K562 (cell line): Measurements from ENCODE around the gene UFSP1. TPM values are rescaled to one million over a fixed set of nuclear protein-coding genes. Genes with fewer than 3 reads are reported as not detected.

Experiments used
- ATAC-seq: fragments of 200-7000 bp; cut with Tn5 transposase; 3 replicates; pipeline ENCODE4 v1.9.1; 2020; ENCODE audit warnings: moderate library complexity
- BruUV-seq: library from RNA; stranded (reverse); fragments of 400-500 nt; replicated peaks from 2 replicates; lab custom pipeline; 2021; lab: Mats Ljungman, UMichigan
- CTCF ChIA-PET: fragments of 300-600 bp; formaldehyde crosslinking; extraction: SDS; loops from one replicate; lab custom pipeline; 2021; ENCODE audit warnings: low intra/inter-chr PET ratio; lab: Yijun Ruan, JAX
- POLR2A ChIA-PET: fragments of 300-600, 350-650 bp; sonication (Branson Sonifier 250); formaldehyde crosslinking; extraction: SDS; loops from one replicate; lab custom pipeline; 2021; ENCODE audit warnings: antibody characterized with exemption, inconsistent platforms; lab: Yijun Ruan, JAX
- DNase-seq, 4 experiments: peaks; one replicate each; pipeline versions ENCODE4 v3.0.0 to v3.0.0-alpha.2; 2011 to 2018; ENCODE audit warnings: low spot score in 3 of 4, mixed read lengths in 3 of 4; ENCODE audit errors: extremely low read depth in 1 of 4
- FAIRE-seq: peaks from 2 replicates; lab custom pipeline; 2011; peaks lifted over from hg19 to GRCh38; lab: Jason Lieb, UNC
- H2AFZ ChIP-seq: 2 replicates; pipeline ENCODE4 v1.6.0; 2011; ENCODE audit warnings: low read depth, low read length, control low read depth, inconsistent platforms
- H3K27ac ChIP-seq: fragments of 200-600 bp; 3 replicates; pipeline ENCODE4 v1.8.0; 2011; ENCODE audit warnings: low read depth, mild to moderate bottlenecking, control low read depth, inconsistent platforms, low read length, moderate library complexity, mixed read lengths; ENCODE audit errors: extremely low read depth
- H3K27me3 ChIP-seq, 2 experiments: fragments of 300-600 bp in 1 of 2; 2 replicates in 1 of 2; 3 replicates in 1 of 2; pipeline versions ENCODE4 v1.6.0 to v1.8.0; 2011; ENCODE audit warnings: inconsistent platforms in 2 of 2, low read length in 2 of 2, mild to moderate bottlenecking in 1 of 2, mixed read lengths in 1 of 2, moderate library complexity in 1 of 2; ENCODE audit not compliant: control insufficient read depth in 2 of 2, insufficient read depth in 2 of 2
- H3K36me3 ChIP-seq: fragments of 300-600 bp; 3 replicates; pipeline ENCODE4 v1.8.0; 2011; ENCODE audit warnings: mild to moderate bottlenecking, low read length, inconsistent platforms; ENCODE audit not compliant: control insufficient read depth, insufficient read depth
- H3K4me1 ChIP-seq, 2 experiments: fragments of 200-600 bp in 1 of 2; replicated peaks in 1 of 2; 2 replicates in 1 of 2; 3 replicates in 1 of 2; pipeline versions ENCODE4 v1.5.1 to v1.8.0; 2011; ENCODE audit warnings: inconsistent platforms in 2 of 2, low read length in 2 of 2, mild to moderate bottlenecking in 1 of 2, mixed read lengths in 1 of 2, moderate library complexity in 1 of 2; ENCODE audit not compliant: control insufficient read depth in 2 of 2, insufficient read depth in 2 of 2
- H3K4me2 ChIP-seq: 2 replicates; pipeline ENCODE4 v1.6.1; 2011; ENCODE audit warnings: low read length, control low read depth, inconsistent platforms, mixed read lengths; ENCODE audit not compliant: insufficient read depth
- H3K4me3 ChIP-seq: fragments of 200-600 bp; sonication (generic), shearing (Covaris generic); 2 replicates; pipeline ENCODE4 v1.5.1; 2016; ENCODE audit warnings: control low read depth, inconsistent platforms
- H3K79me2 ChIP-seq: fragments of 200-600 bp; 3 replicates; pipeline ENCODE4 v1.8.0; 2011; ENCODE audit warnings: low read length, inconsistent platforms; ENCODE audit not compliant: control insufficient read depth, insufficient read depth
- H3K9ac ChIP-seq, 2 experiments: 2 replicates each; pipeline versions ENCODE4 v1.6.0 to v1.6.1; 2011; ENCODE audit warnings: low read depth in 2 of 2, low read length in 2 of 2, control low read depth in 1 of 2, inconsistent platforms in 1 of 2, mild to moderate bottlenecking in 1 of 2, mixed read lengths in 1 of 2; ENCODE audit not compliant: insufficient read depth in 1 of 2
- H3K9me1 ChIP-seq: one replicate; pipeline ENCODE4 v1.6.0; 2011; ENCODE audit warnings: inconsistent platforms, mild to moderate bottlenecking, low read length, moderate library complexity; ENCODE audit not compliant: control insufficient read depth, insufficient read depth
- H3K9me3 ChIP-seq: replicated peaks from 2 replicates; pipeline ENCODE4 v1.5.1; 2011; ENCODE audit warnings: low read depth, low read length, inconsistent platforms; ENCODE audit not compliant: control insufficient read depth, insufficient read depth
- H4K20me1 ChIP-seq: replicated peaks from 2 replicates; pipeline ENCODE4 v1.6.1; 2011; ENCODE audit warnings: low read length, inconsistent platforms, mixed read lengths; ENCODE audit not compliant: control insufficient read depth, insufficient read depth
- DPF2 ChIP-seq: fragments of 450-650 bp; IDR thresholded peaks from 2 replicates; pipeline ENCODE4 v1.6.1; 2016
- KLF16 ChIP-seq: IDR thresholded peaks from 2 replicates; pipeline ENCODE4 v1.6.1; 2016; ENCODE audit warnings: antibody characterized with exemption
- ZNF324 ChIP-seq: fragments of 250-450 bp; sonication (Bioruptor Pico); IDR thresholded peaks from 2 replicates; pipeline ENCODE4 v1.4.0; 2020; ENCODE audit warnings: mild to moderate bottlenecking
- WGBS: fragments of 100-300 bp; shearing (Covaris generic); methylation state at CpG from one replicate; pipeline ENCODE4 v1.1.6; 2016; ENCODE audit warnings: low coverage, mixed read lengths; ENCODE audit not compliant: insufficient coverage; ENCODE audit errors: missing lambda C conversion rate; 5-methylcytosine and 5-hydroxymethylcytosine counted together
- in situ Hi-C: fragments of 300-500 bp; cut with MboI; formaldehyde crosslinking; loops from 4 replicates; pipeline ENCODE4 v1.15.0; 2018; ENCODE audit warnings: inconsistent platforms, mixed read lengths
- intact Hi-C: fragments of 100-400 bp; cut with micrococcal nuclease; formaldehyde crosslinking; loops from 2 replicates; pipeline ENCODE4 v1.14.2; 2022
- polyA plus RNA-seq, 8 experiments: library from polyadenylated mRNA; depleted of rRNA in 4 of 8; stranded (reverse) in 5 of 8; unstranded in 3 of 8; fragments of >200 nt; fragmentation: Nextera tagmentation in 2 of 8; fragmentation: Illumina TruSeq in 1 of 8; extraction: Ambion mirVana in 2 of 8; extraction: Trizol in 1 of 8; gene quantifications; 2 replicates each; pipeline versions ENCODE4 v1.2.1 to v1.2.3, GENCODE V29; 2011 to 2014; ENCODE audit warnings: inconsistent platforms in 1 of 8, missing spikeins in 1 of 8
- total RNA-seq, 7 experiments: library from RNA; depleted of rRNA in 6 of 7; stranded (reverse); fragments of >200 nt in 6 of 7; fragmentation: Illumina TruSeq in 2 of 7; extraction: Trizol in 2 of 7; gene quantifications; 2 replicates each; pipeline versions ENCODE4 v1.2.1 to v1.2.3, GENCODE V29; 2011 to 2021; ENCODE audit warnings: low replicate concordance in 1 of 7
- TF ChIP-seq, protein P1 (sequence below), 2 experiments: IDR thresholded peaks; 2 replicates each; pipeline ENCODE4 v1.6.1; 2011; ENCODE audit warnings: borderline replicate concordance in 1 of 2, control low read depth in 1 of 2, low read depth in 1 of 2, low read length in 1 of 2, mild to moderate bottlenecking in 1 of 2, mixed read lengths in 1 of 2, moderate library complexity in 1 of 2; ENCODE audit not compliant: insufficient read depth in 1 of 2, insufficient read length in 1 of 2, poor library complexity in 1 of 2, severe bottlenecking in 1 of 2; ENCODE audit errors: extremely low read depth in 1 of 2
- TF ChIP-seq, protein P2 (sequence below): sonication (generic); formaldehyde crosslinking; IDR thresholded peaks from 2 replicates; pipeline ENCODE4 v1.9.0; 2022; ENCODE audit warnings: mild to moderate bottlenecking, missing genetic modification reagents

The UFSP1 gene
- total and polyA plus RNA-seq, 9 of the 15 experiments (the other 6 are each of a cell fraction or from before 2014, with no cell fraction given): 0.50 to 18.8 (median 2.1) TPM

DNA sequence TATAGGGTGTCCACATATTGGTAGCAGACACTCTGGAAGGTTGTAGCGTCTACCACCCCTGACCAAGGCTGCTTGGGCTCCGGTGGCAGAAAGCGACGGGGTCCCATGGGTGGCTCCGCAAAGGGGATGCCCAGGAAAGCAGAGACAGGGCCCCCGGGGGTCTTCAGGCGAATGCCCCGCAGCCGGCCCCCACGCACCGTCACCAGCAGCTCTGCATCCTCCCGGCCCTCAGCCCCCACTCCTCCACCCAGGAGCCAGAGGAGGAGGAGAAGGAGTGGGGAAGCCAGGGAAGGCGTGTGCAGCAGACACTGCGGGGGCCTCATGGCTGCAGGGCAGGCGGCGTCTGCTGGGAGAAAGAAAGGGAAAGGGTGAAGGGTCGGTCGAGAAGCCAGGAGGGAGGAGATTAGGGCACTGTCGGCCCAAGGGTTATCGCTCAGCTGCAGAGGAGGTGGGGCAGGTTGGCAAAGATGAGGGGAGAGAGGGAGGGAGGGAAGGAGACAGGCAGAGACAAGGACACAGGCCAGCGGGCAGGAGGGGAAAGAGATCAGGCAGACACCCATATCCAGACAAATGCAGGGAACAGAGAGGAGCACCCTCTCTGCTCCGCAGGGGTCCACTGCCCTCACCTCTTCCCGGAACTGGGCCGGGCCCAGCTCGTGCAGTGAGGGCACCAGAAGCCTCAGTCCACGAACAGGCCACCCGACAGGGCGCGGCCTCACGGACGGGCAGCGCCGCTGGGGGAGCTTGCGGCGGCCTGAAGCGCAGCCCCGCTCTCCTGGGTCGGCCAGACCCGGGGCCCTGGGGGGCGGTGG, 4.6 kb upstream of the UFSP1 start (continued):
- TF ChIP-seq, protein P1, sequence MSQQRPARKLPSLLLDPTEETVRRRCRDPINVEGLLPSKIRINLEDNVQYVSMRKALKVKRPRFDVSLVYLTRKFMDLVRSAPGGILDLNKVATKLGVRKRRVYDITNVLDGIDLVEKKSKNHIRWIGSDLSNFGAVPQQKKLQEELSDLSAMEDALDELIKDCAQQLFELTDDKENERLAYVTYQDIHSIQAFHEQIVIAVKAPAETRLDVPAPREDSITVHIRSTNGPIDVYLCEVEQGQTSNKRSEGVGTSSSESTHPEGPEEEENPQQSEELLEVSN (IDR thresholded peaks at IDR 0.05; ENCODE audit: borderline replicate concordance in 1 of 2, extremely low read depth in 1 of 2, insufficient read depth in 1 of 2, insufficient read length in 1 of 2, low read depth in 1 of 2, low read length in 1 of 2, poor library complexity in 1 of 2, severe bottlenecking in 1 of 2): peak in 1 of 2 experiments; percentile 3
- peak; percentile 38; the same call in 1 of the 2 replicates for TF ChIP-seq DPF2
- no peak for TF ChIP-seq KLF16
- TF ChIP-seq, all 486 proteins: peak for 15

DNA sequence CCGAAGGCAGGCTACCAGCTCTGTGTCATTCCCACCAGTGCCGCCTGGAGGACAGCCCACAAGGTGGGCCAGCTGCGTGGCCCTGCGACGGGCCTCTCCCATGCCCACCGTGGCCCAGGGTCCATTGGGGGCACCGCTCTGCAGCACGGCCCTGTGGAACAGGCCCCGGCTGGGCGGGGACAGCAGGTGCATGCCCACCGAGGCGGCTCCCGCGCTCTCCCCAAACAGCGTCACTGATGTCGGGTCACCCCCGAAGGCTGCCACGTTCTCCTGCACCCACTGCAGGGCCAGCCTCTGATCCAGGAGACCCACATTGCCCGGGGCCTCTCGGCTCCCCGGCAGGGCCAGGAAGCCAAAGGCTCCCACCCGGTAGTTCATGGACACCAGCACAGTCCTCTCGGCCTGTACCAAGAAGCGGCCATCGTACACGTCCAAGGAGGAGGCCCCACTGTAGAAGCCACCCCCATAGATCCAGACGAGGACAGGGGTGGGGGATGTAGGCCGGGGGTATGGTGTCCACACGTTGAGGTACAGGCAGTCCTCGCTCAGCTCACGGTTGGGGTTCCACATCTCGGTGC, 3.9 kb upstream of the UFSP1 start:
- Histone ChIP-seq H3K4me3 (no peak overlapping the region), H3K9ac (peak overlapping the region in 1 of 2 experiments; percentile 90; a peak in 2 of 4 replicates), H3K27me3 (no peaks in the 10 kb centered on the region), H3K9me3 (no peaks in the 10 kb centered on the region), H3K4me1 (peaks cover 35 to 97% of the 10 kb centered on the region in 2 experiments), H4K20me1 (no peaks in the 10 kb centered on the region), H3K9me1 (no peaks in the 10 kb centered on the region), H3K36me3 (peaks cover 5% of the 10 kb centered on the region), H3K27ac (no peak overlapping the region), H3K79me2 (peaks cover 17% of the 10 kb centered on the region), H2AFZ (no peak overlapping the region), H3K4me2 (no peak overlapping the region)
- no peak for DNase-seq
- FAIRE-seq: no peak
- ChIA-PET CTCF (interaction anchor here (2.3 kb wide), 1 partner anchor 166 kb away, joined by 28 read pairs; no protein-coding TSS in a partner anchor), POLR2A (interaction anchor here (1.8 kb wide), 1 partner anchor 18 kb away, joined by 6 read pairs; the partner anchor contains the start of gene SRRT)
- no peak for ATAC-seq
- in situ Hi-C loops: loop anchor here (5.0 kb wide), 1 partner anchor 164 kb away; no protein-coding TSS in a partner anchor
- TF ChIP-seq ZNF324 (CRISPR knock-in tag): no peak
- TF ChIP-seq, protein P2, sequence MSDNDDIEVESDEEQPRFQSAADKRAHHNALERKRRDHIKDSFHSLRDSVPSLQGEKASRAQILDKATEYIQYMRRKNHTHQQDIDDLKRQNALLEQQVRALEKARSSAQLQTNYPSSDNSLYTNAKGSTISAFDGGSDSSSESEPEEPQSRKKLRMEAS (CRISPR knock-in tag): no peak
- BruUV-seq: no TSS peak
- intact Hi-C loops: no loop called here
- 87% methylated on average over 27 of the region's 32 CpGs for WGBS
